HepG2 (cell line): ENCODE results near the gene HSD17B8. TPM values are rescaled to one million over a fixed set of nuclear protein-coding genes. Genes with fewer than 3 reads are reported as not detected.

Source experiments
- CBX1 ChIP-seq: IDR thresholded peaks from one replicate; pipeline ENCODE4 v1.6.1; 2016; ENCODE audit warnings: antibody characterized with exemption, low read depth
- DPF2 ChIP-seq: sonication (generic); formaldehyde crosslinking; IDR thresholded peaks from 2 replicates; pipeline ENCODE4 v1.4.0; 2020; ENCODE audit warnings: mild to moderate bottlenecking, low read depth, missing genetic modification reagents, borderline replicate concordance
- ELF1 ChIP-seq: sonication (generic); formaldehyde crosslinking; IDR thresholded peaks from 2 replicates; pipeline ENCODE4 v1.4.0; 2020; ENCODE audit warnings: missing genetic modification reagents
- ISX ChIP-seq: sonication (generic); formaldehyde crosslinking; conservative IDR thresholded peaks from 2 replicates; pipeline ENCODE4 v1.5.0; 2020; ENCODE audit warnings: missing genetic modification reagents
- KLF12 ChIP-seq: sonication (generic); formaldehyde crosslinking; IDR thresholded peaks from 2 replicates; pipeline ENCODE4 v1.4.0; 2020; ENCODE audit warnings: missing genetic modification reagents, borderline replicate concordance
- MTF1 ChIP-seq: sonication (generic); formaldehyde crosslinking; IDR thresholded peaks from 2 replicates; pipeline ENCODE4 v1.5.0; 2020; ENCODE audit warnings: missing genetic modification reagents
- NR2C2 ChIP-seq: sonication (generic); formaldehyde crosslinking; IDR thresholded peaks from 2 replicates; pipeline ENCODE4 v1.4.0; 2020; ENCODE audit warnings: missing genetic modification reagents, mild to moderate bottlenecking, moderate library complexity, borderline replicate concordance
- SAP130 ChIP-seq: IDR thresholded peaks from 2 replicates; pipeline ENCODE4 v1.6.1; 2016; ENCODE audit warnings: low read depth
- SIN3B ChIP-seq: fragments of 150-350 bp; IDR thresholded peaks from 2 replicates; pipeline ENCODE4 v1.6.1; 2014; ENCODE audit warnings: low read length
- SUZ12 ChIP-seq: fragments of 150-350 bp; IDR thresholded peaks from 2 replicates; pipeline ENCODE4 v1.6.1; 2014; ENCODE audit warnings: low read depth, low read length
- ZBTB38 ChIP-seq: sonication (generic); formaldehyde crosslinking; IDR thresholded peaks from 2 replicates; pipeline ENCODE4 v1.5.1; 2020; ENCODE audit warnings: mild to moderate bottlenecking, missing genetic modification reagents
- ZNF143 ChIP-seq: sonication (generic); formaldehyde crosslinking; IDR thresholded peaks from 2 replicates; pipeline ENCODE4 v1.4.0; 2020; ENCODE audit warnings: missing genetic modification reagents
- ZNF556 ChIP-seq: sonication (generic); formaldehyde crosslinking; IDR thresholded peaks from 2 replicates; pipeline ENCODE4 v1.4.0; 2020; ENCODE audit warnings: mild to moderate bottlenecking, missing genetic modification reagents, borderline replicate concordance
- ZNF557 ChIP-seq: sonication (generic); formaldehyde crosslinking; IDR thresholded peaks from 2 replicates; pipeline ENCODE4 v1.4.0; 2020; ENCODE audit warnings: missing genetic modification reagents
- ZNF749 ChIP-seq: sonication (generic); formaldehyde crosslinking; IDR thresholded peaks from 2 replicates; pipeline ENCODE4 v1.8.0; 2022; ENCODE audit warnings: mild to moderate bottlenecking, missing genetic modification reagents, moderate library complexity, borderline replicate concordance
- ZNF772 ChIP-seq: sonication (generic); formaldehyde crosslinking; IDR thresholded peaks from 2 replicates; pipeline ENCODE4 v1.5.0; 2020; ENCODE audit warnings: mild to moderate bottlenecking, missing genetic modification reagents
- ZNF883 ChIP-seq: sonication (generic); formaldehyde crosslinking; IDR thresholded peaks from 2 replicates; pipeline ENCODE4 v1.5.1; 2020; ENCODE audit warnings: mild to moderate bottlenecking, missing genetic modification reagents; ENCODE audit errors: not compliant biosample characterization
- ZSCAN21 ChIP-seq: sonication (generic); formaldehyde crosslinking; IDR thresholded peaks from 2 replicates; pipeline ENCODE4 v1.8.0; 2022; ENCODE audit warnings: mild to moderate bottlenecking, missing genetic modification reagents, moderate library complexity, borderline replicate concordance
- ZZZ3 ChIP-seq: sonication (generic); formaldehyde crosslinking; IDR thresholded peaks from 2 replicates; pipeline ENCODE4 v1.4.0; 2020; ENCODE audit warnings: missing genetic modification reagents, mild to moderate bottlenecking, borderline replicate concordance
- polyA plus RNA-seq, 8 experiments: library from polyadenylated mRNA; depleted of rRNA in 3 of 8; stranded (reverse) in 7 of 8; unstranded in 1 of 8; fragments of >200 nt; fragmentation: Illumina TruSeq in 4 of 8; extraction: Trizol in 4 of 8; gene quantifications; 2 replicates each; pipeline versions ENCODE4 v1.2.1 to v1.2.3, GENCODE V29; 2011 to 2016; ENCODE audit warnings: low read depth in 4 of 8, missing spikeins in 1 of 8, mixed read lengths in 1 of 8; ENCODE audit not compliant: insufficient read depth in 1 of 8
- total RNA-seq, 5 experiments: library from RNA; depleted of rRNA; stranded (reverse); fragments of >200 nt; fragmentation: Illumina TruSeq; extraction: Trizol; gene quantifications; 2 replicates each; pipeline ENCODE4 v1.2.3, GENCODE V29; 2016; ENCODE audit warnings: low read depth in 1 of 5
- TF ChIP-seq, protein P1 (sequence below): sonication (generic); formaldehyde crosslinking; IDR thresholded peaks from 2 replicates; pipeline ENCODE4 v1.8.0; 2022; ENCODE audit warnings: missing genetic modification reagents, low read depth, mild to moderate bottlenecking, borderline replicate concordance
- TF ChIP-seq, protein P2 (sequence below): IDR thresholded peaks from 2 replicates; pipeline ENCODE4 v1.6.1; 2016; ENCODE audit warnings: low read depth, control low read depth
- TF ChIP-seq, protein P3 (sequence below): sonication (generic); formaldehyde crosslinking; IDR thresholded peaks from 2 replicates; pipeline ENCODE4 v1.5.0; 2020; ENCODE audit warnings: missing genetic modification reagents
- TF ChIP-seq, protein P4 (sequence below): sonication (generic); formaldehyde crosslinking; conservative IDR thresholded peaks from 2 replicates; pipeline ENCODE4 v1.5.0; 2020; ENCODE audit warnings: missing genetic modification reagents

The HSD17B8 gene
- total and polyA plus RNA-seq, 2 of the 13 experiments (the other 11 are each of a cell fraction or from before 2014, with no cell fraction given) = 12.6 to 20.1 TPM

DNA sequence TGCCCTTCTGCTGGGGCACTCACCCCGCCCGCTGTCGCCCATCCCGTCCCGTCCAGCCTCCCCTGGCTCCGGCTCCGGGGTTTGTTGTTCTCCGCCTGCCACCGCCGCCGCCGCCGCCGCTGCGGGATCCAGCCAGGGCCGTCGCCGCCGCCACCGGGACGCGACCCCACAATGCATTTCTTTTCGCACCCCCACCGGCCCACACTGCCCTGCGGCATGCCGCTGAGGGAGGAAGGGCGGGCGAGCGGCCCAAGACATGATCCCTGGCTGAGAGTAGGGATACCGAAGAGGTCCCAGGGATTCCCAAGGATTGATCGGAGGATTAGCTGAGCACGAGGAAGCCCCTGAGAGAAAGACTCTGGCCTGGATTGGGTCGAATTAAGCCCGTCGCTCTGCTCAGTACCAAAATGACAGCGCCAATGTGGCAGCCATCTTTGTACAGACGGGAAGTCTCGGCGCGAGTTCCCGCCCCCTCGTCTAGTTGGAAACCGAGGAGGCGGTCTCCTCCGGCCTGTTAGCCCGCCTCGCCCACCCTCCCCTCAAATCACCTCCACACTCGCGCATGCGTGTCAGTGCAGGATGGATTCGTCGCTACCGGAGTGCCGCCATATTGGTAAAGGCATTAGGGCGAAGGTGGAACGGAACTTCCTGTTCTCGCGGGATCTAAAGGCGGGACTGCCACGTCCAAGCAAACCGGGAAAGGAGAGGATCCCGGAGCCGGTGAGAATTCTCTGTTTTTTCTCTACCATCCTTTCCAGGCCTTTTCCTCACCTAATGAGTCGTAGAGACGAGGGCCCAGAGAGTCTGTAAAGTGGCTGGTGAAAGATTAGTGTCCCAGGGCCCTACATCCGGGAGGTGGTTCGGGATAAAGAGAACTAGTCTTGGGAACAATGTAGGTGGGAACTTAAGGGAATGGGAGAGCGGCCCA lies 4.0 kb upstream of the HSD17B8 start, which contains the start of the genes RXRB and SLC39A7 (continued):
- TF ChIP-seq NR2C2 (peak; percentile 91), DPF2 (CRISPR knock-in tag) (no peak), ISX (CRISPR knock-in tag) (peak; percentile 89; the same call in 1 of the 2 replicates), ZNF557 (CRISPR knock-in tag) (peak; percentile 81; the same call in 1 of the 2 replicates), SUZ12 (peak; percentile 24; the same call in 1 of the 2 replicates), ZNF883 (CRISPR knock-in tag) (peak; percentile 97), ZZZ3 (CRISPR knock-in tag) (no peak; the same call in 1 of the 2 replicates), ZBTB38 (peak; percentile 75; the same call in 1 of the 2 replicates), ZSCAN21 (peak; percentile 89; the same call in 1 of the 2 replicates), CBX1 (peak; percentile 19), MTF1 (CRISPR knock-in tag) (no peak), ZNF556 (CRISPR knock-in tag) (peak; percentile 87), SIN3B (peak; percentile 53; the same call in 1 of the 2 replicates), SAP130 (CRISPR knock-in tag) (peak; percentile 80), ZNF749 (peak; percentile 56; the same call in 1 of the 2 replicates), ZNF772 (CRISPR knock-in tag) (peak; percentile 4; the same call in 1 of the 2 replicates), KLF12 (CRISPR knock-in tag) (0 out of 2 replicates have a peak, but pooled peaks have one; percentile 76), ZNF143 (CRISPR knock-in tag) (peak; percentile 92), ELF1 (peak; percentile 94)
- TF ChIP-seq, protein P1, sequence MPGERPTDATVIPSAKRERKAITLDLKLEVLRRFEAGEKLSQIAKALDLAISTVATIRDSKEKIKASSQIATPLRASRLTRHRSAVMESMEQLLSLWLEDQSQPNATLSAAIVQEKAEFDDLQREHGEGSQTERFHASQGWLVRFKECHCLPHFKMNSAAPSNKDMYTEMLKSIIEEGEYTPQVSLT (CRISPR knock-in tag) = no peak; the same call in 1 of the 2 replicates
- TF ChIP-seq, protein P2, sequence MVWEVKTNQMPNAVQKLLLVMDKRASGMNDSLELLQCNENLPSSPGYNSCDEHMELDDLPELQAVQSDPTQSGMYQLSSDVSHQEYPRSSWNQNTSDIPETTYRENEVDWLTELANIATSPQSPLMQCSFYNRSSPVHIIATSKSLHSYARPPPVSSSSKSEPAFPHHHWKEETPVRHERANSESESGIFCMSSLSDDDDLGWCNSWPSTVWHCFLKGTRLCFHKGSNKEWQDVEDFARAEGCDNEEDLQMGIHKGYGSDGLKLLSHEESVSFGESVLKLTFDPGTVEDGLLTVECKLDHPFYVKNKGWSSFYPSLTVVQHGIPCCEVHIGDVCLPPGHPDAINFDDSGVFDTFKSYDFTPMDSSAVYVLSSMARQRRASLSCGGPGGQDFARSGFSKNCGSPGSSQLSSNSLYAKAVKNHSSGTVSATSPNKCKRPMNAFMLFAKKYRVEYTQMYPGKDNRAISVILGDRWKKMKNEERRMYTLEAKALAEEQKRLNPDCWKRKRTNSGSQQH (CRISPR knock-in tag) = peak; percentile 36
- TF ChIP-seq, protein P3, sequence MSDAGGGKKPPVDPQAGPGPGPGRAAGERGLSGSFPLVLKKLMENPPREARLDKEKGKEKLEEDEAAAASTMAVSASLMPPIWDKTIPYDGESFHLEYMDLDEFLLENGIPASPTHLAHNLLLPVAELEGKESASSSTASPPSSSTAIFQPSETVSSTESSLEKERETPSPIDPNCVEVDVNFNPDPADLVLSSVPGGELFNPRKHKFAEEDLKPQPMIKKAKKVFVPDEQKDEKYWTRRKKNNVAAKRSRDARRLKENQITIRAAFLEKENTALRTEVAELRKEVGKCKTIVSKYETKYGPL (CRISPR knock-in tag) = 0 out of 2 replicates have a peak, but pooled peaks have one; percentile 29
- TF ChIP-seq, protein P4, sequence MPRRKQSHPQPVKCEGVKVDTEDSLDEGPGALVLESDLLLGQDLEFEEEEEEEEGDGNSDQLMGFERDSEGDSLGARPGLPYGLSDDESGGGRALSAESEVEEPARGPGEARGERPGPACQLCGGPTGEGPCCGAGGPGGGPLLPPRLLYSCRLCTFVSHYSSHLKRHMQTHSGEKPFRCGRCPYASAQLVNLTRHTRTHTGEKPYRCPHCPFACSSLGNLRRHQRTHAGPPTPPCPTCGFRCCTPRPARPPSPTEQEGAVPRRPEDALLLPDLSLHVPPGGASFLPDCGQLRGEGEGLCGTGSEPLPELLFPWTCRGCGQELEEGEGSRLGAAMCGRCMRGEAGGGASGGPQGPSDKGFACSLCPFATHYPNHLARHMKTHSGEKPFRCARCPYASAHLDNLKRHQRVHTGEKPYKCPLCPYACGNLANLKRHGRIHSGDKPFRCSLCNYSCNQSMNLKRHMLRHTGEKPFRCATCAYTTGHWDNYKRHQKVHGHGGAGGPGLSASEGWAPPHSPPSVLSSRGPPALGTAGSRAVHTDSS (CRISPR knock-in tag) = 0 out of 2 replicates have a peak, but pooled peaks have one; percentile 57
